Adrenal gland (tissue), 5 donors: ENCODE results near the gene TSPAN32.

Experiments
- POLR2A ChIP-seq, 2 donors: fragments of 450-650 bp; IDR thresholded peaks; one replicate each; pipeline ENCODE4 v1.6.1; 2017; ENCODE audit warnings: antibody characterized with exemption in 2 of 2, mild to moderate bottlenecking in 2 of 2, moderate library complexity in 1 of 2
- TF ChIP-seq, protein P1 (sequence below), 6 experiments: fragments of 450-650 bp in 4 of 6; fragments of 200-600 bp in 2 of 6; sonication (generic) in 1 of 6; IDR thresholded peaks; 1 replicate in 5 of 6; 2 replicates in 1 of 6; pipeline versions ENCODE4 v1.5.1 to v1.8.0; 2016 to 2021; ENCODE audit warnings: antibody characterized with exemption in 6 of 6, mild to moderate bottlenecking in 2 of 6, moderate library complexity in 1 of 6
- donor health status: DM: no; HTN: no; CAD: no.

DNA sequence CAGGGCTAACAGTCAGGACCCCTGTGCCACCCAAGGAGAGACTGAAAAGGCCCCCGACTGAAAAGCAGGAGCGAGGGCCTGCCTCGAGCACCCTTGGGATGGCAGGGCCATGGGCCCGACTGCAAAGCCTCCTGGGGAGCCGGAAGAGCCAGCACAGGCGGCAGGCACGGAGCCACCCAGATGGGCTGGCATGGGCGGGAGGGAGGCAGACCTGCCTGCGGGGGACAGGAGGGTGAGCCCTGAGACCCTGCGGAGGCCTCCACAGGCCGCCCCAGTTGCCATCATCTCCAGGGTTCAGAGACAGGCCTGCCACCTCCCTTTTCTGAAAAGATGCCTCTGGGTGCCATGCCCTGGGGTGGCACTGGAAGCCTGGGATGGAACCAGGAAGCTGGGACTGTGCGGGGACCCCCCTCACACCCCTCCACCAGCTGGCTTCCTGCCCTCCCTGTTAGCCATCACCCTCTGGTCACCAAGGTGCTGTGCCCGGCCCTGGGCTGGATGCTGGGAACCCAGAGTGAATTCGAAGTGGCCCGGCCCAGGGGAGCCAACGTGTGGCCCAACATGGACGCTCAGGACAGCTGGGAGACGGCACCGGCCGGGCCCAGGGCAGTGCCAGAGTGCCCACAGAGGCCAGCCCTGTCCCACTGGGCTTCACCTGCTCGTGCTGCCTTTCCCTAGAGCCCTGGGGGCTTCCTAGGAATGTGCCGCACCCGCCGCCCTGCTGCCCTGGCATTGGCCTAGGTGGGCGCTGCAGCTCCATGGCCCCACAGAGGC lies 13.8 kb downstream of the TSPAN32 start:
- TF ChIP-seq, protein P1, sequence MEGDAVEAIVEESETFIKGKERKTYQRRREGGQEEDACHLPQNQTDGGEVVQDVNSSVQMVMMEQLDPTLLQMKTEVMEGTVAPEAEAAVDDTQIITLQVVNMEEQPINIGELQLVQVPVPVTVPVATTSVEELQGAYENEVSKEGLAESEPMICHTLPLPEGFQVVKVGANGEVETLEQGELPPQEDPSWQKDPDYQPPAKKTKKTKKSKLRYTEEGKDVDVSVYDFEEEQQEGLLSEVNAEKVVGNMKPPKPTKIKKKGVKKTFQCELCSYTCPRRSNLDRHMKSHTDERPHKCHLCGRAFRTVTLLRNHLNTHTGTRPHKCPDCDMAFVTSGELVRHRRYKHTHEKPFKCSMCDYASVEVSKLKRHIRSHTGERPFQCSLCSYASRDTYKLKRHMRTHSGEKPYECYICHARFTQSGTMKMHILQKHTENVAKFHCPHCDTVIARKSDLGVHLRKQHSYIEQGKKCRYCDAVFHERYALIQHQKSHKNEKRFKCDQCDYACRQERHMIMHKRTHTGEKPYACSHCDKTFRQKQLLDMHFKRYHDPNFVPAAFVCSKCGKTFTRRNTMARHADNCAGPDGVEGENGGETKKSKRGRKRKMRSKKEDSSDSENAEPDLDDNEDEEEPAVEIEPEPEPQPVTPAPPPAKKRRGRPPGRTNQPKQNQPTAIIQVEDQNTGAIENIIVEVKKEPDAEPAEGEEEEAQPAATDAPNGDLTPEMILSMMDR (IDR thresholded peaks at IDR 0.05): no peak
- no peak for TF ChIP-seq POLR2A (IDR thresholded peaks at IDR 0.05)
